Activated CD4-positive, alpha-beta T cell treated with anti-CD3 and anti-CD28 coated beads for 1 hour (primary cell): Measurements from ENCODE around the gene AQP1.

ENCODE experiments used
- DNase-seq: peaks from one replicate; pipeline ENCODE4 v3.0.0-alpha.2; 2020

The AQP1 gene

DNA sequence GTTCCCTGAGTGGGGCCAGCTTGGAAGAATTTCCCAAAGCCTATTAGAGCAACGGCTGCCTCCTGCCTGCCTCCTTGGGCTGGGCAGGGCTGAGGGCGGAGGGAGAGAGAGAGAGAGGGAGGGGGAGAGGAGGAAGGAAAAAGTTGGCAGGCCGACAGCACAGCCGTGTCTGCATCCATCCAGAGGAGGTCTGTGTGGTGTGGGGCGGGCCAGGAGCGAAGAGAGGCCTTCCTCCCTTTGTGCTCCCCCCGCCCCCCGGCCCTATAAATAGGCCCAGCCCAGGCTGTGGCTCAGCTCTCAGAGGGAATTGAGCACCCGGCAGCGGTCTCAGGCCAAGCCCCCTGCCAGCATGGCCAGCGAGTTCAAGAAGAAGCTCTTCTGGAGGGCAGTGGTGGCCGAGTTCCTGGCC, at the start of gene AQP1:
TSS of gene AQP1 (plus strand) at position 293 of the 409 bp plus-strand sequence. CDS start at position 350, 57 bp downstream.
- no peak for DNase-seq

DNA sequence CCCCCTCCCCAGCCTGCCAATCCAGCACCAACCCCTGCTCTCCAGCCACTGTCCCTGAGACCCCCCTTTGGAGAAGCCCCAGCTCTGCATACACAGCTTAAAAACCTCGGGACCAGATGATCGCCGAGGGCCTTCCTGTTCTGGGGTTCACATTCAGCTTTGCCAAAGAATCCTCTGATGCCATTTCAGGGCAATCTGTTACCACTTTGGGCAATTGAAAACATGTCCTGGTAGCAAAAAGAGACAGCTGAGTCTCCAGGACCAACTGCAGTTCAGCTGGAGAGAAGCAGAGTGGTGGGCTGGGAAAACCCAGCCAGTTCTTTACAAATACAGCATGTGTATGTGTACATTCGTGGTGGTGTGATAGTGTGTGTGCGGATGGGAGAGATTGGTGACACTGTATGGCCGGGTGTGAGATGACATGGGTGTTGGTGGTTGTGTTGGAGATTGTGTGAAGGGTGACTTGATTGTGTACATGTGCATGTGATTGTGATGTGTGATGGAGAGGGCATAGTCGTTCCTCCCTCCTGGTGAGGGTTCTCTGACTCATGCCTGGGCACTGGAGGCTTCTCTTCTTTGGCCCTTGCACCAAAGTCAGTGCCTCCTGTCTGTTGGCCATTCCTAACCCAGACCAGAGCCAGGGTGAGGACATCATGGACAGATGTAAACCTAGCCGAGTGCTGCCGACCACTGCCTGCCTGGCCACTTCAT, 48.5 kb upstream of the AQP1 start:
- no peak for DNase-seq

DNA sequence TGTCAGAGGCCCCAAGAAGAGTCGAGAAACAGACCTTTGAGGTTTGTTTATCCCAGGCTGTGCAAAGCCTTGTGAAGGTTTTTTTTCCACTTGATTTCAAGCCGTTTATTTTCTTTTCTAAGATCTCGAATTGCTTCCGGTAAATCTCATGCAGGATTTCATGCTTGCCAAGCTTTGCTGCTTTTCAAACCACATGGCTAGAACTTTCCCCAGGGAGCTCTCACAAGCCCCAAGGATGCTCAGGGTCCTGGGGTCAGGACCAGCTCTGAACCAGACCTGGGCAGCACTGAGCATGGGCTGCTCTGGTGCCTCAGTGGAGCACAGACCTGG, 48.0 kb upstream of the AQP1 start:
- no peak for DNase-seq

DNA sequence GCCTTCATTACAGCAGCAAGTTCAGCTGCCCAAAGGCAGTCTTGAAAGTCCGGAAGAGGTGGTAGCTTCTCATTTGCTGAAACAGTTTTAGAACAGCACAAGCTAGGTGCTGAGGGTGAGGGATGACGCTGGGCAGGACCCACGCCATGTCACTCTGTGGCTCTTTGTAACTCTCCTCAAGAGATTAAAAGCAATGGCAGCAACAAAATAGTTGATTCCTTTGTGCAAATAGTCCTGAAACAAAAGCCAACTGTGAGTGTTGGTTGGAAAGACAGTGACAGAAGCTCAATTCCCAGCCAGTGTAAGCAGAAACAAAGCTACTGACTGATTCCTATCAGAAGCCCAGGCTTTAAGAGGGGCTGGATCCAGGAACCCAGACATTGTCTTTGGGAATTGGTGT, 47.6 kb upstream of the AQP1 start:
- no peak for DNase-seq

DNA sequence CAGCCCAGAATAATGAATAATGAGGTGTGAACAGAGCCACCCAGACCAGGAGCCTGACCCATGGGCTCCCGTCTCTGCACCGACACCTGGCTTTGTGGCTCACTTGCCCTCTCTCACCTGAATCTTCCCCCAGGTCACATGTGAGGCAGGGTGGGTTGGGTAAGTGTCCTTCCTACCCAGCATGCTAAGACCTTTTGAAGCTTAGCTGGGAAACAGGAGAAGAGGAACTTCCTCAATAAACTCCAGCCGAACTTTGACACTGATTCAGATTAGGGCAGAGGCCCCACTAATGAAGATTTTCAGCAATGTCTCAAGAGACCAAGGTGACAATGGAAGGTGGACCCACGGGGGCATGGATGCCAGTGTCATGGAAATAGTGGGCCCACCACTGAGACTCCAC, 46.6 kb upstream of the AQP1 start:
- no peak for DNase-seq

DNA sequence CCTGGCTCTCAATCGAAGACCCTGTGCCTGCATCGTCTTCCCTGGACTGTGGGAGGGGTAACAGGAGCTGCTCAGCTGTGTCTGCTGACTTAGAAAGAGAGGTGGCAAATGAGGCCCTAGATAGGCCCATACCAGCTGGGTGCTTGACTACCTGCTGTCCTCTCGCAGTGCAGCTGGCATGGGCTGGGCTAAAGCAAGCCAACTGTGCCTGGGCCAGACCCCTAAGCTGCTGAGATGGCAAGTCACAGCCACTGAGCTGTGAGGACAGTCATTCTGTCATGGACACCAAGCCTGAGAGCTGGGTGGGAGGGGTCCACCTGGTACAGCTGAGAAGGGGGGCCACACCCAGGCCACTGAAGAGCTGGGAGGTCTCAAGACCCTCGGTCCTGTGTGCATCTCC, 45.8 kb upstream of the AQP1 start:
- DNase-seq, result no peak

DNA sequence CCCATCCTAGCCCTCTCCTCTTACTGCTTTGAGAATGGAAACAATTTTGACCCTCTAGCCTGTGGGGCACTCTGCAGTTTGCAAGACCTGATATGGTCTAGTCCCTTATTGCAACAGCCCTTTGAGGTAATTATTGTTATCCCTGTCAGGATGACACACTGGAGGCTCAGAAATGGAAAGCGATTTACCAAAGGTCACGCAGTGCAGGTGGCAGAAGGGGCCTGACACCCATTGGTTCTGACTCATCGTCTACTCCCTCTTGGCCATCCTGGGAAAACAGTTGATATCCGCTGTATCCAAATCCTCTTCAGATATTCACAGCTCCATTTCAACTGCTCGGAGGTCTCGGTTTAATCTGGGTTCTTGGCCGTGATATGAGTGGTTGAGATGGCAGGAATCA, 44.7 kb upstream of the AQP1 start:
- DNase-seq, result no peak

DNA sequence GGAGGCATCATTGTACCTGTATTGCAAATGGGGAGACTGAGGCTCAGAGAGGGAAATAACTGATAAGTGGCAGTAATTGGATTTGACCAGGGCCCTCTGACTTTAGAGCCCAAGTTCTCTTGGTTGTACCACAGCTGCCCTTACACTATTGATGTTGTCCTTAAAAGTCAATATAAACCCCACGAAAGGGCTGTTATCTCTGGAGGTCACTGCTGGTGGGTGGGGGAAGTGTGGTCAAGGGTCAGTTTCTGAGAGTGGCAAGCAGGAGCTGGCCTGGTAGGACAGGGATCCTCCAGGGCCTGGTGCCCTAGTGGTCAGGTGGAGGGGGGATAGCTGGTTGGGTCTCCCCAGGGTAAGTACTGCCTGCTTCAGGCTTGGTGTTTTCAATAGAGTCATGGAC, 44.2 kb upstream of the AQP1 start:
- no peak for DNase-seq

DNA sequence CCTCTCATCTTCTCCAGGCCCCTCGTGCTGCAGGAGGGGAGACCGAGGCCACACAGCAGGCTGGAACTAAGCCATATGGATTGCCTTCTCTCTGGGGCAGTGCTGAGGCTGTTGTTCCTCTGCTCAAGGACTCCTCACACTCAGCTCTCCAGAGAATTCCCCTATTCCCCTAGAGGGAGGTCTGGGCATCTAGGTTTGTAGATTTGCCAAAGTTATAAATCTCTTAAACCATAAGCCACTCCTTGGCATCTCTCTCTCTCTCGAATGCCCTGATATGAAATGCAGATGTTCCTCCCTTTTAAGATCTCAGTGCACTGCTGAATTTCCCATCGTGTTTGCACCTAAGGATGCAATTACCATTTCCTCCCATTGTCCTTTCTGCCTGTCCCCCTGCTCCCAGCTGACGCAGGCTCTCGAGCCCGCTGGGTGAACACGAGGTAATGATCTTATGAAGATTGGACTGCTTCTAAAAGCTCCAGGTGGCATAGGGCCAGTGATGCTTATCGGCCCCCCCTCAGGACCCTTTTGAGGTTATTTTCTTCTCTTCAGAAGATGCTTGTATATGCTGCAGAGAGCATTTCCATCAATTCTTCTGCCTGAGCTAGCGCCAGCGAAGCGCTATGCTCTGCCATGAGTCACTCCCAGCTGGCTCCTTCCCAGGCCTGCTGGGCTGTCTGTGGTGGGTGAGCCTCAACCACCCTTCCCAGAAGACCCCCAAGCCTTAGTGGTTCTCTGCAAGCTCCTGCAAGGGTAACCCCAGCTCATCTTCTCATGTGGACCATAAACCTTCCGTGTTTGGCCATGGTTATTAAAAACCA, 41.6 kb upstream of the AQP1 start:
- no peak for DNase-seq

DNA sequence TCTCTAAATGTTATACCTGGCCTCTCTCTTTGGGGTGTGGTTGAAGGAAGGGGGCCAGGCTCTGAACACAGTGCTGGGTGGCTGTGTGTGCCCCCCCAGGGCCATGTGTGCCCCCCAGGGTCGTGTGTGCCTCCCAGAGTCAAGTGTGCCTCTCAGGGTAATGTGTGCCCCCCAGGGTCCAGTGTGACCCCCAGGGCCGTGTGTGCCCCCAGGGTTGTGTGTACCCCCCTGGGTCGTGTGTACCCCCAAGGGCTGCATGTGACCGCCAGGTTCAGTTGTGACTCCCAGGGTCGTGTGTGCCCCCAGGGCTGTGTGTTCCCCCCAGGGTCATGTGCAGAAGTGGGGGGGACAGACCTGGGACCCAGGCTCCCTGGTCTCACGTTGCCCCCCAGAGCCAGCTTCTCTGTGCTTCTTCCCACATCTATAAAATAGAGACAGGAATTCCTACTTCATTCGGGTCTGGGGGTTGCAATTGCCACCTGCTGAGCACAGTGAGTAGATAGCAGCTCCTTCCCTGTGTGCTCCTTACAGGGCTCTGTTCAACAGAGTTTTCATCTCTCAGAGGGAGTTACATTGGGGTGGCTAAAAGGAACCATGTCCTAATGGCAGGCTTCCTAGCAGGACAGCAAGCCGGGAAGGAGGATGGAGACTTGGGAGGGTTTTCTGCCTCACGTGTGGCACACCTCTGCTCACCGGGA, 40.7 kb upstream of the AQP1 start:
- no peak for DNase-seq

DNA sequence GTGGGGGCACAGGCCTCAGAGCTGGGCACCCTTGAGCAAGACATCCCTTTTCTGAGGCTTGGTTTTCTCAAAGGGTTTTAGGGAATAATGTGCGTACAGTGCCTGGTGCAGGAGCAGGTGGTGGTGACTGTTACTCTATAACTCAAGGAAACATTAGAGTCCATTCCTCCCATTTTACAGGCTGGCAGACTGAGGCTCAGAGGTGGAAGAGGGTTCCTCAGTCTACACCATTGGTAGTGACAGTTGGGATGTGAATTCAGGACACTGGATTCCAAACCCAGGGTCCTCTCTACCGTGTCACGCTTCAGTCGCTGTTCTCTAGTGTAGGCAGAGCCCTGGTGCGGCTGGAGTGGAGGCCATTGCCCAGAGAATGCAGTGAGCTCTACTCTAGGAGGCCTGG, 40.0 kb upstream of the AQP1 start:
- DNase-seq, result no peak

DNA sequence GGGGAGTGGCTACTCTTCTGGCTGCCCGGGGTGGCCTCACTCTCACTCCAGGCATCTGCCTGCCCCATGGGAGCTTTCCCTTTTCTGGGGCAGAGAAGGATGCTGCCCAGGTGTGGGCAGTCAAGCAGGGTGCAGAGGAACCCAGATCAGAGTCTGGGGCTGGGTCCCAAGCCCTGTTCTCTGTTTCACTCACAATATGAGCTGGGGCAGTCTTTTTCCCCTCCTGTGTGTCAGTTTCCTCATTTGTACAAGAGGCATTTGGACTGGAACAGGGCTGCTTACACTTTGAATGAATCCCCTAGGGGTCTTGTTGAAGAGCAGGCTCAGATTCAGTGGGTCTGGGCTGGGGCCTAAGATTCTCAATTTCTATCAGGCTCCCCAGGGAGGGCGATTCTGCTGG, 38.4 kb upstream of the AQP1 start:
- no peak for DNase-seq

DNA sequence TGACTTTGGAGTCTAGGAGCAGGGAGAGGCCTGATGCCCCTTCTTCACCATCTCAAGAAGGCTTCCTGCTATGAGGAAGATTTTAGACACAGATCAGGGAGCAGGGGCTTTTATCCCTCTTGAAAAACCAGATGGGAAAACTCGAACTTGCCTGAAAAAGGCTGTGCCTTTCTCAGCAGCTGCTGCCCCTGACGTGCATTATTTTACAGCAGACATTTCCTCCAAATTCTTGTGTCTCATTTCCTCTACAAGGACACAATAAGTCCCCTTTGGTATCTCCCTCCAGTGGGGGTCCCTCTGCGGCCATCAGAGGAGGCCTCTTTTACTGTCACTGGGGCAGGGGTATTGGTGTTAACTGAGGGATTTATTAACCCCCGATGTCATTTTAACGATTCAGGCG, 38.0 kb upstream of the AQP1 start:
- no peak for DNase-seq

DNA sequence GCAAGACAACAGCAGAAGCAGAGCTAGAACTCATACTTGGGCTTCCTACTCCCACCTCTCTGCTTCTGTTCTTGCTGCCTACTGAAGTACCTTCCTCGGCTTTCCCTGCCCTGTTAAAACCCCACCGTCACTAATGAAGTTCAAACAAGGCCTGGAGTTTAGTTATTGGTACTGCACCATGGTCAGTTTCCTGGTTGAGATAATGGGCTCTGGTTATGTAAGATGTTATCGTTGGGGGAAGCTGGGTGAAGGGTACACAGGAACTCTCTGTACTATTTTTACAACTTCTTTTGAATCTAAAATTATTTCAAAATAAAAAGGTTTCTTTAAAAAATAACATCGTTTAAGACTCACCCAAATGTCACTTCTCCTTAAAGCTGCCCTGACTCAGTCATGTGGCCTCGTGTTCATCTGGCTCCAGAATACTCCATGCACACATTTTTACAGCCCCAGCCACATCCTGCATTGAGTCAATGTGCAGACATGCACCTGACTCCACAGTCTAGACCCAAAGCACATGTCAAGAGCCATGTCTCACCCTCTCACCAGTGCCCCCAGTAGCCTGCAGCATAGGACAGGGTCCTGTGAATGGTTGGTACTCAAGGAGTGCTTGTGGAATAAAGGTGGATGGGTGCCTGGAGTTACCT, 36.9 kb upstream of the AQP1 start:
- DNase-seq, result no peak

DNA sequence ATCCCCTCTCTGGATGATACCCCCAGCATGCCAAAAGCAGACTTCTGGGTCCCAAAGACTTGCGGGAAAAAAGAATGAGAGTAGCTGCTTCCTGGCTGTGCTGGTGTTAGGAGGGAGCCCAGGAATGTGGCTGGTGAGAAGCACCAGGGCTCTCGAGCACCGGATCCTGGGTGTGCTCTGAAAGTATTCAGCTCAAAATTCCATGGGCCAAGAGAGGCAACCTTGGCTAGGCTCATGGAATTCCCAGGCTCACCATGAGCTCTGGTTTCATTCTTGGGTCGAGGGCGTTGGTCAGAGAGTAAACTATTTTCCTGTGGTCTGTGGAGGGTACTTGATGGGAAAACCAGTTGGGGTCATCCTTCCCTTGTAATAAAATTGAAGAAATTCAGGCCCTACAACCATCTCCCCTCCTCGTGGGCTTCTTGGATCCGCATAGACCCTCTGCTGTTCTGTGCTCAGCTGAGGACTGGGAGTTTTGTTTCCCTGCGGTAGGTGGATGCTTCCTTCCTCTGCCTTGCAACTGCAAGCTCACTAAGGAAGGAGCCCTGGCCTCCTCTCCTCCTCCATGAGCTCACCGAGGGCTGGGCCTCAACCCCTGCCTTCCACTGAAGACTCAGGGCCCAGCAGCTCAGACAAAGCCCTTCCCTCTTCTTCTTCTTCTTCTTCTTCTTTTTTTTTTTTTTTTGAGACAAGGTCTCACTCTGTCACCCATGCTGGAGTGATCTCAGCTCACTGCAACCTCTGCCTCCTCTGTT, 34.5 kb upstream of the AQP1 start:
- no peak for DNase-seq

DNA sequence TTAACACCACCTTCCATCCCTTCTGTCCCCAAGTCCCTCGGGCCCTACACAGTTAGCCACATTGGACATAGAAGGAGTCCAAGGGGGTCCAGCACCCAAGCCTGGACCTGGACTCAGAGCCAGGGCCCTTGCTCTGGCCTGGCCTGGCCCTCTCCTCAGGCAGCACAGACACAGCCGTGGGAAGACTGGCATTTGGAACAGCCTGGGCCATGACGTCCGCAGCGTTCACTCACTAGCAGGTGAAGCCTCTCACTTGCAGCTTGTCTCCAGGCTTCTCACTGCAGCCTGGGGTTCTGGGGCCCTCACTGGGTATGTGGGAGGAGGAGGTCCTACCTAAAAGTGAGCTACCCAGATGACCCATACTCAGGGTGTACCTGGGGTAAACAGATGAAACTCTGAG, 33.7 kb upstream of the AQP1 start:
- no peak for DNase-seq

DNA sequence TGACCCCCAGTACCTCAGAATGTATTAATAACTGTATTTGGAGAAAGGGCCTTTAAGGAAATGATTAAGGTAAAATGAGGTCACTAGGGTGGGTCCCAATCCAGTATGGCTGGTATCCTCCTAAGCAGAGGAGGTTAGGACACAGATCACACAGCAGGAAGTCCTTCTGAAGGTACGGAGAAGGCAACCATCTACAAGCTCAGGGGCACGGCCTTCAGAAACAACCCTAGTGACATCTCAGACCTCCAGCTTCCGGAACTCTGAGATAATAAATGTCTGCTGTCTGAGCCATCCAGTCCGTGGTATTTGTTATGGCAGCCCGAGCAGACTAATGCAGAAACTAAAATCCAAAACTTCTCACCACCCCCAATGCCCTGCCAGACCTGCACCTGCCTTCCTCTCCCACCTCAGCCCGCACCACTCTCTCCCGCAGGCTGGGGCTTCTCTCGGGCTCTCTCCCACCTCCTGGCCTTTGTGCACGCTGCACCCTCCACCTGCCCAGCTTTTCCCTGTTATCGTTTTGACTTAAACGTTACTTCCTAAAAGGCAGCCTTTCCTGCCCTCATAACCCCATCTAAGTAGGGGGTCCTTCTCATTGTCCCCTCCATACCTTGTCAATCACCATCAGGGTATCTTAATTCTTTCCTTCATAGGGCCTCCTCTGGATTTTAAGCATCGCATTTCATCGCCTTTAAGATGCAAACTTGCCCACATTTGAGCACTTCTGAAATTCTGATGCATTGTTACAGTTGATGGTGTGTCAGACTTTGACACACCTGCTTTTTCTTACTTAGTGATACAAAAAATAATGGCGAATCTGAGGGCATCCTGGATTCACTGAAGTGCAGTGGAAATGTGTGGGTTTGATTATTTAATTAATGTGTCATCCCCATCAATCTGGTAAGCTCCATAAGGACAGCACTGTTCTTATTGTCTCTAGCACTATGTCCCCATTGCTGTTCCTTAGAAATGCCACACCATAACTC, 32.2 kb upstream of the AQP1 start:
- no peak for DNase-seq

DNA sequence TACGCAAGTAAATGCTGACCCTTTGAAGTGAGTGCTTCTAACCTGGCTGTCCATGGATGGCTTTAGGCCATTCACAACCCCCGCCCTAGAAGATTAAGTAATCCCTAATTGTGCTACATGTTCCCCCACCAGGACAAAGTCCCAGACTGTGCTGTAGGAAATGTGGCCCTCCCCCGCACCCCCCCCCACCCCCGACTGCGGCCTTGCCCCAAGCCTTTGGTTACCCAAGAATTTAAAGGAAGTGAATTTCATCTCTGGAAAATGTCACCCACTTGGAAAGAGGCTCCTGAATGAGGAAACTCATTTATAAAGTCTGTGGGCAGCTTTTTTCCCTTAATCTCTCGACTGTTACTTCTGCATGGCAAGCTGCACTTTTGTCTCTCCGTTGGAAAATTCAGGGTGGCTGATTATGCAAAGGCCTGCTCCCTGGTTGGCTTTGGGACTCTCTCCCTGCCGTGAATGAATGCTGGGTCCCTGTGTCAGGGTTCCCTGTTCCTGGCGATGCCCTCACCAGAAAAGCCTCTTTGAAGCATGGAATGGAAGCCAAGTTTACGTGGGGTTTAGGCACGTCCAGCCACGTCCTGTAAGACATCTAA, 31.4 kb upstream of the AQP1 start:
- DNase-seq, result no peak

DNA sequence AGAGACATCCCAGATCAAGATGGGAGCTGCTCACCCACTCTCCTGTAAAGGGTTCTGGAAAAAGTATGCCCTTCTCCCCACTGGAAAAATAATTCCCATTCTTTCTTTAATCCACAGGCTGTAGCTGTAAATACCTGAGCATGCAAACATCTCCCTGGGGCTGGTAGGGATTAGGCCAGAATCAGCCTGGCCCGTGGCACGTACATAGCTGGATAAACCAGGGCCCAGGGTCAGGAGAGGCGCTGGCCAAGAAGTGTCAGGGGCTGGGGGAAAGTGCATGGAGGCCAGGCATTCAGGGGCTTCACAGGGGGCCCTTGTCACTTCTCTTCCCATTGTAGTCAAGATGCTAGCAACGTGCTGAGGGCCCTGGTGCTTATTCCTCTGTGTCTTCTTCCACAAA, 30.7 kb upstream of the AQP1 start:
- no peak for DNase-seq

DNA sequence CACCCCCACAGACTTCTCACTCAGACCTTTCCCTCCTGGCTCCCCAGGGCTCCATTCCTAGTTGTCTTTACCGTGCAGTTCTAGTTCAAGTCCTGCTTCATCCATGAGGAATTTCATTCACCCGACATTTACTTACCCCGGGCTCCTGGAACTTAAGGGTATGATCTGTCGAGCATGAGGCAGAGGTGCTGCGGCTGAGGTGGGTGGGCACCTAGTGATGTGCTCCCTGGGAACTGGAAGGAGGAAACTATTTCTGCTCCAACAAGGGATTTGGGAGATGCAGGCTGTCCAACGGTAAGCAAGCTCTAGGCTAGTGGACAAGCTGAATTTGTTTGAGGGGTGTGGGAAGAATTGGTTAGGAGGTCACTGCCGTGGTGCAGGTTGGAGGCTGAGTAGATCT, 30.2 kb upstream of the AQP1 start:
- DNase-seq, result no peak

DNA sequence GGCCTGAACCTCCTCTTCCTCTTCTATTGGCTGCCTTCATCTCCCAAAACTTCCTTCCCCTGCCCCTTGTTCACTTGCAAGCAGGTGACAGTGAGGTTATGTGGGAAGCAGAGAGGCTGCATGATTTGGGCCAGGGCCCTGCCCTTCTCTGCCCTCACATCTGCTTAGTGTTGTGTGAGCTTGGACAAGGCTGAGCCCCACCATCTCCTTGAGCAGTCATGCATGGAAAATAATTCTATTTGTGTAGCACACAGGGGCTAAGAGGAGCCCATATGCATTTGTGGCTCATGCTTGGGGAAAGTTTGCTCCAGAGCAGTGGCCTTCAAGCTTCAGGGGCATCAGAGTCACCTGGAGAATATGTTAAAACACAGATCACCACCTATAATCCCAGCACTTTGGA, 26.8 kb upstream of the AQP1 start:
- DNase-seq, result no peak
